ENCODE results near the gene IL31RA. TPM values are rescaled to one million over a fixed set of nuclear protein-coding genes. Genes with fewer than 3 reads are reported as not detected.

The IL31RA gene
- total RNA-seq, 4 donors from 2014 or later, result not detected

- Histone ChIP-seq H3K27ac (no peak overlapping the region), H3K27me3 (no peaks in the 10 kb centered on the region), H3K9me3 (no peaks in the 10 kb centered on the region), H3K4me1 (no peaks in the 10 kb centered on the region), H3K36me3 (no peaks in the 10 kb centered on the region), H3K4me3 (no peak overlapping the region)
- intact Hi-C loops (cut with DNase I; ENCODE audit: low total_unique reads) (no loop called here), in situ Hi-C loops (cut with MboI; ENCODE audit: low pct_ligation_motif_present in 1 of 4, low pct_unique_long_range_greater_than_20kb in 1 of 4, low sequenced_read_pairs in 3 of 4) (no loop called here)
- TF ChIP-seq EP300 (IDR thresholded peaks at IDR 0.05; ENCODE audit: low read depth), result no peak
- TF ChIP-seq POLR2AphosphoS5 (IDR thresholded peaks at IDR 0.05), result no peak
- TF ChIP-seq POLR2A (IDR thresholded peaks at IDR 0.05), result no peak
- TF ChIP-seq CTCF (IDR thresholded peaks at IDR 0.05), result no peak
- no peak for DNase-seq
- WGBS, 2 donors (ENCODE audit: low coverage in 1 of 2), result 97% methylated on average over 1 of the region's 1 CpG; no CpG with 5 or more reads in 1 of the 2 donors
Measured at GRCh38 chr5:55908804-55909203, 57.6 kb downstream of the IL31RA start.

- Histone ChIP-seq H3K4me3 (no peak overlapping the region), H3K27me3 (no peaks in the 10 kb centered on the region), H3K36me3 (no peaks in the 10 kb centered on the region), H3K27ac (no peak overlapping the region), H3K9me3 (no peaks in the 10 kb centered on the region), H3K4me1 (no peaks in the 10 kb centered on the region)
- intact Hi-C loops (cut with DNase I; ENCODE audit: low total_unique reads), result loop anchor here (5.0 kb wide), 1 partner anchor 1140 kb away; no protein-coding TSS in a partner anchor
- WGBS, 2 donors (ENCODE audit: low coverage in 1 of 2), result 78 to 94% methylated on average over 2 of the region's 2 CpGs
- no peak for DNase-seq
- in situ Hi-C loops (cut with MboI; ENCODE audit: low pct_ligation_motif_present in 1 of 4, low pct_unique_long_range_greater_than_20kb in 1 of 4, low sequenced_read_pairs in 3 of 4), result no loop called here
- TF ChIP-seq EP300 (IDR thresholded peaks at IDR 0.05; ENCODE audit: low read depth), result no peak
- TF ChIP-seq POLR2AphosphoS5 (IDR thresholded peaks at IDR 0.05), result no peak
- TF ChIP-seq CTCF (IDR thresholded peaks at IDR 0.05), result no peak
- no peak for TF ChIP-seq POLR2A (IDR thresholded peaks at IDR 0.05)
Measured at GRCh38 chr5:55911784-55912653, 60.9 kb downstream of the IL31RA start.

GRCh38 chr5:55913466-55914413 is 62.6 kb downstream of the IL31RA start:
- TF ChIP-seq EP300 (IDR thresholded peaks at IDR 0.05; ENCODE audit: low read depth) (no peak), POLR2AphosphoS5 (IDR thresholded peaks at IDR 0.05) (no peak), POLR2A (IDR thresholded peaks at IDR 0.05) (no peak), CTCF (IDR thresholded peaks at IDR 0.05) (no peak)
- H3K4me3 ChIP-seq, result no peak overlapping the region
- no peaks in the 10 kb centered on the region for H3K9me3 ChIP-seq
- no peaks in the 10 kb centered on the region for H3K36me3 ChIP-seq
- H3K27ac ChIP-seq, result no peak overlapping the region
- intact Hi-C loops (cut with DNase I; ENCODE audit: low total_unique reads), result loop anchor here (5.0 kb wide), 1 partner anchor 1141 kb away; no protein-coding TSS in a partner anchor
- H3K4me1 ChIP-seq, result no peaks in the 10 kb centered on the region
- in situ Hi-C loops (cut with MboI; ENCODE audit: low pct_ligation_motif_present in 1 of 4, low pct_unique_long_range_greater_than_20kb in 1 of 4, low sequenced_read_pairs in 3 of 4), result no loop called here
- 90 to 92% methylated on average over 2 to 10 of the region's 10 CpGs for WGBS, 2 donors (ENCODE audit: low coverage in 1 of 2)
- DNase-seq, result no peak
- no peaks in the 10 kb centered on the region for H3K27me3 ChIP-seq

GRCh38 chr5:55914971-55915370 is 63.8 kb downstream of the IL31RA start:
- Histone ChIP-seq H3K27me3 (no peaks in the 10 kb centered on the region), H3K9me3 (no peaks in the 10 kb centered on the region), H3K36me3 (no peaks in the 10 kb centered on the region), H3K4me3 (no peak overlapping the region), H3K4me1 (no peaks in the 10 kb centered on the region), H3K27ac (no peak overlapping the region)
- intact Hi-C loops (cut with DNase I; ENCODE audit: low total_unique reads) (loop anchor here (5.0 kb wide), 1 partner anchor 1143 kb away; no protein-coding TSS in a partner anchor), in situ Hi-C loops (cut with MboI; ENCODE audit: low pct_ligation_motif_present in 1 of 4, low pct_unique_long_range_greater_than_20kb in 1 of 4, low sequenced_read_pairs in 3 of 4) (no loop called here)
- TF ChIP-seq EP300 (IDR thresholded peaks at IDR 0.05; ENCODE audit: low read depth) (no peak), CTCF (IDR thresholded peaks at IDR 0.05) (no peak), POLR2AphosphoS5 (IDR thresholded peaks at IDR 0.05) (no peak), POLR2A (IDR thresholded peaks at IDR 0.05) (no peak)
- 90 to 95% methylated on average over 2 of the region's 2 CpGs for WGBS, 2 donors (ENCODE audit: low coverage in 1 of 2)
- no peak for DNase-seq

Data from transverse colon (tissue), 4 donors.